Esophagus muscularis mucosa (tissue), 4 donors: ENCODE data around the gene GNLY.

Source experiments
- CTCF ChIP-seq, 3 experiments: fragments of 200-600 bp in 2 of 3; fragments of 450-650 bp in 1 of 3; sonication (generic) in 2 of 3; IDR thresholded peaks; one replicate each; pipeline ENCODE4 v1.5.1; 2017 to 2019; ENCODE audit warnings: antibody characterized with exemption in 3 of 3, mild to moderate bottlenecking in 2 of 3, moderate library complexity in 1 of 3
- EP300 ChIP-seq: sonication (generic); formaldehyde crosslinking; IDR thresholded peaks from one replicate; pipeline ENCODE4 v1.6.1; 2017; ENCODE audit warnings: antibody characterized with exemption
- POLR2A ChIP-seq: fragments of 450-650 bp; IDR thresholded peaks from one replicate; pipeline ENCODE4 v1.6.1; 2017; ENCODE audit warnings: antibody characterized with exemption, moderate library complexity, mild to moderate bottlenecking, low read depth
- POLR2AphosphoS5 ChIP-seq, 2 donors: sonication (generic); formaldehyde crosslinking; IDR thresholded peaks; one replicate each; pipeline ENCODE4 v1.6.1; 2017; ENCODE audit warnings: antibody characterized with exemption in 2 of 2

GRCh38 chr2:85734015-85734414 lies 39.9 kb downstream of the GNLY start:
- no peak for TF ChIP-seq CTCF (IDR thresholded peaks at IDR 0.05)
- TF ChIP-seq POLR2A = no peak
- no peak for TF ChIP-seq EP300
- TF ChIP-seq POLR2AphosphoS5 (IDR thresholded peaks at IDR 0.05) = no peak
